Smooth muscle cell (in vitro differentiated cells): Measurements from ENCODE around the gene NGB. TPM values are rescaled to one million over a fixed set of nuclear protein-coding genes. Genes with fewer than 3 reads are reported as not detected.

ENCODE experiments used
- DNase-seq: peaks from one replicate; lab custom pipeline; 2025; ENCODE audit not compliant: unreplicated experiment; lab: John Stamatoyannopoulos, UW
- H2AFZ ChIP-seq: fragments of 200-600 bp; sonication (generic); 2 replicates; pipeline ENCODE4 v1.6.0; 2016; ENCODE audit warnings: antibody characterized with exemption, low read depth, mild to moderate bottlenecking
- H3F3A ChIP-seq: fragments of 200-600 bp; sonication (generic); 2 replicates; pipeline ENCODE4 v1.6.0; 2017; ENCODE audit warnings: antibody characterized with exemption, low read depth
- H3K27ac ChIP-seq: fragments of 200-600 bp; sonication (generic); 2 replicates; pipeline ENCODE4 v1.5.1; 2016; ENCODE audit warnings: low read depth, mild to moderate bottlenecking
- H3K27me3 ChIP-seq: fragments of 200-600 bp; sonication (generic); 2 replicates; pipeline ENCODE4 v1.6.1; 2016; ENCODE audit warnings: low read depth, mild to moderate bottlenecking
- H3K36me3 ChIP-seq: fragments of 200-600 bp; sonication (generic); 2 replicates; pipeline ENCODE4 v1.5.1; 2016; ENCODE audit warnings: low read depth
- H3K4me1 ChIP-seq: fragments of 200-600 bp; sonication (generic); 2 replicates; pipeline ENCODE4 v1.5.1; 2016; ENCODE audit warnings: low read depth
- H3K4me2 ChIP-seq: fragments of 200-600 bp; sonication (generic); 2 replicates; pipeline ENCODE4 v1.6.0; 2016; ENCODE audit warnings: mild to moderate bottlenecking
- H3K4me3 ChIP-seq: fragments of 200-600 bp; sonication (generic); 2 replicates; pipeline ENCODE4 v1.5.1; 2016; ENCODE audit warnings: mild to moderate bottlenecking
- H3K79me2 ChIP-seq: fragments of 200-600 bp; sonication (generic); 2 replicates; pipeline ENCODE4 v1.6.0; 2016; ENCODE audit warnings: low read depth, mild to moderate bottlenecking
- H3K9ac ChIP-seq: fragments of 200-600 bp; sonication (generic); 2 replicates; pipeline ENCODE4 v1.6.0; 2016; ENCODE audit warnings: low read depth
- H3K9me3 ChIP-seq: fragments of 200-600 bp; sonication (generic); replicated peaks from 2 replicates; pipeline ENCODE4 v1.5.1; 2016; ENCODE audit warnings: low read depth
- H4K20me1 ChIP-seq: fragments of 200-600 bp; sonication (generic); 2 replicates; pipeline ENCODE4 v1.6.0; 2016; ENCODE audit warnings: low read depth
- CTCF ChIP-seq: fragments of 200-600 bp; sonication (generic); IDR thresholded peaks from 2 replicates; pipeline ENCODE4 v1.5.1; 2017; ENCODE audit warnings: borderline replicate concordance, mild to moderate bottlenecking, antibody characterized with exemption; ENCODE audit not compliant: insufficient read depth, poor library complexity, severe bottlenecking
- WGBS: methylation state at CpG from one replicate; pipeline ENCODE4 v1.1.7; 2016; ENCODE audit warnings: low lambda C conversion rate; 5-methylcytosine and 5-hydroxymethylcytosine counted together
- polyA plus RNA-seq: library from polyadenylated mRNA; unstranded; fragments of >200 nt; fragmentation: Nextera tagmentation; extraction: Ambion mirVana; gene quantifications from 2 replicates; pipeline ENCODE4 v1.2.1, GENCODE V29; 2016
- total RNA-seq: library from RNA; depleted of rRNA; stranded (reverse); fragments of >200 nt; gene quantifications from 2 replicates; pipeline ENCODE4 v1.2.3, GENCODE V29; 2014

NGB gene
- total and polyA plus RNA-seq, 2 experiments from 2014 or later = not detected

GRCh38 chr14:77310026-77310425, 39.0 kb upstream of the NGB start:
- Histone ChIP-seq H3K9ac (no peak overlapping the region), H2AFZ (no peak overlapping the region), H3K79me2 (peaks cover 20% of the 10 kb centered on the region), H3K27ac (no peak overlapping the region), H3F3A (peaks cover 10% of the 10 kb centered on the region), H4K20me1 (no peaks in the 10 kb centered on the region), H3K4me1 (peaks cover 23% of the 10 kb centered on the region), H3K9me3 (no peaks in the 10 kb centered on the region), H3K4me3 (no peak overlapping the region), H3K4me2 (no peak overlapping the region), H3K36me3 (no peaks in the 10 kb centered on the region), H3K27me3 (no peaks in the 10 kb centered on the region)
- 93% methylated on average over 4 of the region's 4 CpGs for WGBS
- no peak for TF ChIP-seq CTCF
- DNase-seq = no peak

- no peak overlapping the region for H3K4me3 ChIP-seq
- H3K4me1 ChIP-seq = peaks cover 27% of the 10 kb centered on the region
- 94% methylated on average over 4 of the region's 4 CpGs for WGBS
- no peak for TF ChIP-seq CTCF
- H3K36me3 ChIP-seq = no peaks in the 10 kb centered on the region
- no peak overlapping the region for H3K4me2 ChIP-seq
- H3K27me3 ChIP-seq = no peaks in the 10 kb centered on the region
- no peak overlapping the region for H3K9ac ChIP-seq
- H3K9me3 ChIP-seq = no peaks in the 10 kb centered on the region
- no peak overlapping the region for H2AFZ ChIP-seq
- DNase-seq = no peak
- no peak overlapping the region for H3K27ac ChIP-seq
- H4K20me1 ChIP-seq = no peaks in the 10 kb centered on the region
- H3F3A ChIP-seq = peaks cover 10% of the 10 kb centered on the region
- H3K79me2 ChIP-seq = peaks cover 20% of the 10 kb centered on the region
Observed at GRCh38 chr14:77309131-77309530, 38.1 kb upstream of the NGB start.

DNA sequence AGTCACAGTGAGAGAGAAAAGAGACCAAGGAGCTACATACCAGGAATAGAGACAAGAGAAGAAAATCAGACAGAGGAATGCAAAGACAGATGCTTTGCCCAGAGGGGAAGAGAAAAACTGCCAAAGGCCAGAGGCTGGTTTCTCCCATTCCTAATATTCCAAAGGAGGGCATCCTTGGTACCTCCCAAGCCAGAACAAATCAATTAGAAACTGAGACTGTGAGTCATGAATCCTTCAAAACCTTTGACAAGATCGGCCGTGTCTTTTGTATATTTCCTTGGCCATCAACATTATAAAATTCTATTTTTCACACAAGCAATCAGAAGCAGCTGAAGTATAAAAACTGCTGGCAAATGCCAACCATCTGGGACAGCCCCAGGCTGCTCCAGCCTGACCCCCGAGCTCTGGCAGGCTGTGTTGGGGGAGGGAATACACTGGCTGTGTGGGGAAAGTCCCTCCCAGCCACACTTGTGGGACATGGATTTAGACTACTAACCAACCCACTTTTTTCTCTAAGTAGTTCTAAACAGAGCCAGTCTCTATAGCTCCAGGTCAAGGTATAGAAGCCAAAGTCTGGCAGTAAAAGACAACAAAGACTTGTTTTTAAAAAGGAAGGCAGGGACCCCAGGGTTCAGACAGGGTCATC, 36.0 kb upstream of the NGB start:
- no peak overlapping the region for H3K4me3 ChIP-seq
- peak overlapping the region; percentile 88 for H3K27ac ChIP-seq
- TF ChIP-seq CTCF = no peak
- H2AFZ ChIP-seq = no peak overlapping the region
- peak overlapping the region; percentile 64 for H3K9ac ChIP-seq
- peak overlapping the region; percentile 73 for H3K4me2 ChIP-seq
- 43% methylated on average over 3 of the region's 3 CpGs for WGBS
- H4K20me1 ChIP-seq = no peaks in the 10 kb centered on the region
- peaks cover 13% of the 10 kb centered on the region for H3K79me2 ChIP-seq
- H3K36me3 ChIP-seq = no peaks in the 10 kb centered on the region
- peaks cover 34% of the 10 kb centered on the region for H3K4me1 ChIP-seq
- H3K27me3 ChIP-seq = no peaks in the 10 kb centered on the region
- DNase-seq = no peak
- peaks cover 5% of the 10 kb centered on the region for H3F3A ChIP-seq
- no peaks in the 10 kb centered on the region for H3K9me3 ChIP-seq

- peak overlapping the region; percentile 64 for H3K9ac ChIP-seq
Observed at GRCh38 chr14:77306416-77306815, 35.4 kb upstream of the NGB start.

More at GRCh38 chr14:77306416-77306815, 35.4 kb upstream of the NGB start:
- Histone ChIP-seq H3K4me2 (peak overlapping the region; percentile 73), H3K79me2 (peaks cover 9% of the 10 kb centered on the region), H3K27ac (peak overlapping the region; percentile 88), H3K4me3 (no peak overlapping the region), H3K36me3 (no peaks in the 10 kb centered on the region), H2AFZ (no peak overlapping the region), H3F3A (peaks cover 5% of the 10 kb centered on the region), H4K20me1 (no peaks in the 10 kb centered on the region), H3K27me3 (no peaks in the 10 kb centered on the region), H3K9me3 (no peaks in the 10 kb centered on the region), H3K4me1 (peaks cover 34% of the 10 kb centered on the region)
- no peak for DNase-seq
- WGBS = 73% methylated on average over 3 of the region's 3 CpGs
- TF ChIP-seq CTCF = no peak
